Uterus (tissue), 2 donors: Measurements from ENCODE around the gene ACTN1.
"Not testable (repeated sequence)": the region's sequence is repeated elsewhere in the genome, so short reads cannot be mapped to it uniquely, and the experiment has no call there.

Experiments
- CTCF ChIP-seq, 4 experiments: fragments of 200-600 bp in 2 of 4; fragments of 450-650 bp in 2 of 4; sonication (generic) in 2 of 4; IDR thresholded peaks; one replicate each; pipeline ENCODE4 v1.5.1; 2016 to 2019; ENCODE audit warnings: antibody characterized with exemption in 4 of 4, mild to moderate bottlenecking in 2 of 4, moderate library complexity in 1 of 4
- POLR2A ChIP-seq, 2 donors: fragments of 450-650 bp; IDR thresholded peaks; one replicate each; pipeline ENCODE4 v1.6.1; 2016; ENCODE audit warnings: antibody characterized with exemption in 2 of 2, mild to moderate bottlenecking in 1 of 2, moderate library complexity in 1 of 2

GRCh38 chr14:69022093-69022492 is 43.0 kb upstream of the ACTN1 start:
- TF ChIP-seq CTCF, POLR2A (IDR thresholded peaks at IDR 0.05): not testable (repeated sequence)
